ENCODE results near the gene SERPINA9.
"Not testable (repeated sequence)": the region's sequence is repeated elsewhere in the genome, so short reads cannot be mapped to it uniquely, and the experiment has no call there.

SERPINA9 gene, protein sequence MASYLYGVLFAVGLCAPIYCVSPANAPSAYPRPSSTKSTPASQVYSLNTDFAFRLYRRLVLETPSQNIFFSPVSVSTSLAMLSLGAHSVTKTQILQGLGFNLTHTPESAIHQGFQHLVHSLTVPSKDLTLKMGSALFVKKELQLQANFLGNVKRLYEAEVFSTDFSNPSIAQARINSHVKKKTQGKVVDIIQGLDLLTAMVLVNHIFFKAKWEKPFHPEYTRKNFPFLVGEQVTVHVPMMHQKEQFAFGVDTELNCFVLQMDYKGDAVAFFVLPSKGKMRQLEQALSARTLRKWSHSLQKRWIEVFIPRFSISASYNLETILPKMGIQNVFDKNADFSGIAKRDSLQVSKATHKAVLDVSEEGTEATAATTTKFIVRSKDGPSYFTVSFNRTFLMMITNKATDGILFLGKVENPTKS

DNA sequence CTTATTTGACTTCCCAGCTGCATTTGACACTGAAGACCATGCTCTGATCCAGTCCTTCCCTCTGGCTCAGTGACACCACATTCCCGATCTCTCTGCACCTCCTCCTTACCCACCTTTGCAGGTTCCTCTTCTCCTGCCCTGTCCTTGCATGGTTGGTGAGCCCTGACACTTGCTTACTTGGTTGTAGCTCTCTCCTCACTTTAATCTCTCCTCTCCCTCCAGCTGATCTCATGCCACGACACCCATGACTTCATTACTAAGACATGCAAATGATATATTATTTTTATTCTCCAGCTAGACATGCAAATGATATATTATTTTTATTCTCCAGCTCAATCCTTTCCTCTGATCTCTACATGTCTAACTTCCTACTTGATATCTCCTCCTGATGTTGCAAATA lies at the start of gene SERPINA9:
Gene SERPINA9, minus strand, starts transcription at position 175 of the 400 bp plus-strand sequence. CDS start 6,357 bp downstream, outside the sequence.
- in situ Hi-C loops (cut with MboI; ENCODE audit: low sequenced_read_pairs): no loop called here

DNA sequence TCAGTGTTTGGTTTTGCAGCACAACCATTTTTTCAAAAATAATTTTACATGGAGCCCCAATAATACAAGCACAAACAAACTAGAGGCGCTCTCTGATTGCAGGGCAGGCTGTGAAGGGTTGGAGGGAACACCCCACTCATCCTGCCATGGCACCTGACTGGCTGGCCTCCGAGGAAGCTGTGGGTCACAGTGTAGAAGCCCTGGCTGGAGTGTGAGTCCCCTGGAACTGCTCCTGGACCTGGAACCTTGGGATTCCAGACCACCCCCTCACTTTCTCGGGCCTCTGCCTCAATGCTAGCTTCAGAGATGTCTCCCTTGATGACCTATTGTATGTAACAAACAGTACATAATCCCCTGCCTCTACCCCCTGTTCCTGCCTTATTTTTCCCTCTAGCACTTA lies 48.1 kb upstream of the SERPINA9 start:
- in situ Hi-C loops (cut with MboI; ENCODE audit: low sequenced_read_pairs): no loop called here

DNA sequence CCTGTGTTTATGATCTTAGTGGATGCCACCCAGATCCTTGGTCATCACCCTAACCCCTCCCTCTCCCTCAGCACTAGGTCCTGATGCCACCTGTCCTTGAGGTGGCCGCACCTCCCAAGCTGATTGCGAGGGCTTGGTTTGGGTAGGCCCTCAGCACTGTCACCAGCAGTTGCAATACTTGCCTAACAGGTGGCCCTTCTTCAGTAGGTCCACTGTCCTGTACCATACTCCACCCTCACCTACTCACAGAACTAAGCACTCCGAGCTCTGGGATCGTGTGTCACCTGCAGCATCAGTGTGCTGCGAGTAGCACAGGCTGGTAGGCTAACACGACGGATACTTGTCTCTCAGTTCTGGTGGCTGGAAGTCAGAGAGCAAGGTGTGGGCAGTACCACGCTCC lies 47.3 kb upstream of the SERPINA9 start:
- in situ Hi-C loops (cut with MboI; ENCODE audit: low sequenced_read_pairs): no loop called here

DNA sequence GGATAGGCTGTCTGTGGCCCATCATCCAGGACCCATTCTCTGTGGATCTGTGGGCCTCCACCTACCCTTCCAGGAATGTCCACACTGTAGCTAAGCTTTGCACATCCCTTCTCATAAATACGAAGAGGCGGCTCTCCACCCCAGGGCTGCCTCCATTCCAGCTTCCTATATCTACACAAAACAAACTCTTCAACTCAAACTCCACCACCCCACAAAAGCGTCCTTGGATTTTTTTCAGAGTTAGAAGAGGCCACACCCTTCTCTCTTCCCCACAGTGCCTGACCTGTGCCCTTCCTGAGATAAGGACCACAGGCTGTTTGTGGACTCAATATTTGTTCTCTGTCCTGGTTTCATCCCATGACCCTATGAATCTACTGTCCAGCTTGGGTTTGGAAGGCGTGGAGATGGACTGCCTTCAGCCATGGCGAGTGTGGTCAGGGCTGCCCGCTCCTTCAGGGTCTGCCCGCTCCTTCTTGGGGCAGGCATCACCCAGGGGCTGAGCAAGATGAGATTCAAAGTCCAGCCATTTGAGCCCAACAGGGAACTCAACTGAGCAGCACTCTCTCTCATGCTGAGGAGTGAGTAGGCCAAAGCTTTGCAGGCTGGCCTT lies 46.2 kb upstream of the SERPINA9 start:
- in situ Hi-C loops (cut with MboI; ENCODE audit: low sequenced_read_pairs): no loop called here

DNA sequence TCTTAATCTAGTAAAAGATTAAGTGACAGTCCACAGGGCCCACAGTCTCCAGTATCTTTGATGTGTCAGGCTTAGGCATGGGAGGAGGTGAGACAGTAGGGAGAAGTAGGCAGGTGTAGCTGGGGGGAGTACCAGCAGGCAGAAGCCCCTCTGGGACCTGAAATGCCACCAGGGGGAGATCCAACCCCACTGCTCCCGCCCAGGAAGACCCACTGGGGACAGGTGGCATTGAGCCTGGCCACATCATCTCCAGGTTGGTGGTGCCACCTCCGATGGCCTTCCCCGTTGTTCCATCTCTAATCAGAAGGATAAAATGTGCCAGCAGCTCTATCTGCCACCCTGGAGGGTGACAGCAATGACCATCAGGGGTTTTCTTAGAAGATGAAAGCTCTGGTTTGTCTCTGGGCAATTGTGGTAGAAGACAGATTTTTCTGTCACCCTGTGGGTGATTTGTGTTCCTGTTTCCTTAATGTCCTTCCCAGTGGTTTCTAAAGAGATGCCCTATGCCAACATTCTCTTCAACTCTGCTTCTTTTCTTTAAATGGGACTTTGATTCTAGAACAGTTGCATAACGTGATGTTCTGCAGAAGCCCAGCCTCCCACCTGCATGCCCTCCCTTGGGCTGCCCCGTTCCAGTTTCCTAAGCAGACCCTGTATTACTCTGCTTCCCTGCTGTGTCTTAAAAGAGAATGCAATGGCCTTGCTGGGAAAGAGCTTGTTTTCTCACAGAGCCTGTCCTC lies 45.5 kb upstream of the SERPINA9 start:
- in situ Hi-C loops (cut with MboI; ENCODE audit: low sequenced_read_pairs): no loop called here

DNA sequence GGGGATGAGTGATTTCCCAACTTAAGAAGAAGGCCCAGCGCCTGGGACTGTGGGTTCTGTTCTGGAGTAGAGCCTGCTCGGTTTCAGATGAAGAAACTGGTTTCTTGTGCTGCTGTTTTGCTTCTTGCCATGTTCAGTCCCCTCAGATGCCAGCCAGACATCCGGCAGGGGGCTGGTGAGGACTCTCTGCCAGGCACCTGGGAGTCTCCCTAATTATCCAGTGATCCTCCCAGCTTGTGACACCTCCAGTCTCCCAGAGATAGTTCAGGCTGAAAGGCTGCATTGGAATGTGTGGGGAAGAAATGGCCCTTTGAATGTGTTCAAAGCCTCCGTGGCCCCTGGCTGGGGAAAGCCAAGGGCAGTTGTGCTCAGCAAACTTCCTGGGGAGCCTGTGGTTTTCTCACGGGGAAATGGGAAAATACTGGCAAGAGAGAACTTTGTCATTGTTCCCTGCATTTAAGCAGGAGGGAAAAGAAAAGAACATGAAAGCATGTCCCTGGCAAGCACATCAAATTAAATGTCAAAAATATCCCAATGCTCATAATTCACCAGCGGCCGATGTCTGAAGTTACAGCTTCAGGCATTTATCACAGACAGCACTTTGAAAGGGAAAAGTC lies 41.8 kb upstream of the SERPINA9 start:
- in situ Hi-C loops (cut with MboI; ENCODE audit: low sequenced_read_pairs): no loop called here

GRCh38 chr14:94517248-94517640 lies 41.2 kb upstream of the SERPINA9 start:
- in situ Hi-C loops (cut with MboI; ENCODE audit: low sequenced_read_pairs): no loop called here

- in situ Hi-C loops (cut with MboI; ENCODE audit: low sequenced_read_pairs): no loop called here
Measured at GRCh38 chr14:94515856-94516255, 39.9 kb upstream of the SERPINA9 start.

GRCh38 chr14:94515426-94515825 lies 39.4 kb upstream of the SERPINA9 start:
- in situ Hi-C loops (cut with MboI; ENCODE audit: low sequenced_read_pairs): no loop called here

DNA sequence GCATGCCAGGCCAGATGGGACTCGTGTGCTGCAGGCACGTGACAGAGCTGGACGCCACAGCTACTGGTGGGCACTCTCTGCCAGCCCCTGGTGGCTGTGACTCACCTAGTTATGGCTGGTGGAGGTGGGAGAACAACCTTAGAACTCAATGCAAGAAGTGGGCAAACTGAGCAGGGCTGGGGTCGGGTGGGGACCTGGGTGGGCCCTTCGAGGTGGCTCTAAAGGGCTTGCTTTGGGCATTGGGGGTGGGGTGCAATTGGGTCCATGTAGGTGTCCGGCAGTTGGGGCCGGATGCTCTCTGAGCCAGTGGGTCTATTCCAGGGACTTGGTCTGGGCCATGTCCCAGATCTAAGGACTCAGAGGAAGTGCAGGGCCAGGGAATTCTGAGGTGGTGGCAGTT lies 38.4 kb upstream of the SERPINA9 start:
- in situ Hi-C loops (cut with MboI; ENCODE audit: low sequenced_read_pairs): no loop called here

GRCh38 chr14:94510481-94510880 lies 34.5 kb upstream of the SERPINA9 start:
- in situ Hi-C loops (cut with MboI; ENCODE audit: low sequenced_read_pairs): not testable (repeated sequence)

- in situ Hi-C loops (cut with MboI; ENCODE audit: low sequenced_read_pairs): no loop called here
Measured at GRCh38 chr14:94509356-94509755, 33.4 kb upstream of the SERPINA9 start, which contains the start of gene SERPINA12. TSS of gene SERPINA12 (minus strand) at chr14:94509469. CDS start at chr14:94498397, 11,072 bp downstream.

DNA sequence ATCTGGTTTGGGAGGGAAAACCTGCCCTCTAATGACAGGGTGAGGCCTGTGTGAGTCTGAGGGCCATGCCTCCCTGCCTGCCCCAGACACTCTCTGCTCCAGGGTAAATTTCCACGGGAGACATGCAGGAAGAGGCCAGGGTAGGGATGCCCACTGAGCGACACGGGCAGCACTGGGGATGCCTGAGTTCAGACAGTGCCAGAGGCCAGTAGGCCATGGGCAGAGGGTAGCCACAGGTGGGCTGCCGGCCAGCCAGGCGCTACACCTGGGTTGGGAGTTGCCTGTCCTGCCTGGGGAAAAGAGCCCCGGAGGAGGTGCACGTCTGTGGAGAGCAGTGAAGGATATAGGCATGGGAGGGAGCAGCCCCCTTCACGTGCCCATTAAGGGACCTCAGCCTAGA lies 29.6 kb upstream of the SERPINA9 start:
- in situ Hi-C loops (cut with MboI; ENCODE audit: low sequenced_read_pairs): no loop called here

DNA sequence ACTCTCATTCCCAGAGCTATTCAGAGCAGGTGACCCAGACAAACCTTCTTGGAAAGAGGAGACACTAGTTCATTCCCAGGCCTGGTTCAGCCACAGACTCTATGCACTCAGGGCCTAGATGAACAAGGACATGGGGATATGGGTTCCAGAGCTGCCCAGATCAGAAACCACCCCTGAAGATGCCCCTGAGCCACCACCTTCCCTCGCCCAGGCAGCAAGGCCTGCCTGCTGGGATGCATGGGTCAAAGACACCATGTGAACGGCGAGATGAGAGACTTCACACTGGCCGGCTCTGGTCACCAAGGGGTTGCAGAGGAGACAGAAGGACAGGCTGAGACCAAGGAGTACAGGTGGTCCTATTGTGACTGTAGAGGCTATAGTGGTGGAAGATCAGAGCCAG lies 29.2 kb upstream of the SERPINA9 start:
- in situ Hi-C loops (cut with MboI; ENCODE audit: low sequenced_read_pairs): no loop called here

- in situ Hi-C loops (cut with MboI; ENCODE audit: low sequenced_read_pairs): no loop called here
Measured at GRCh38 chr14:94501588-94502516, 25.9 kb upstream of the SERPINA9 start.

DNA sequence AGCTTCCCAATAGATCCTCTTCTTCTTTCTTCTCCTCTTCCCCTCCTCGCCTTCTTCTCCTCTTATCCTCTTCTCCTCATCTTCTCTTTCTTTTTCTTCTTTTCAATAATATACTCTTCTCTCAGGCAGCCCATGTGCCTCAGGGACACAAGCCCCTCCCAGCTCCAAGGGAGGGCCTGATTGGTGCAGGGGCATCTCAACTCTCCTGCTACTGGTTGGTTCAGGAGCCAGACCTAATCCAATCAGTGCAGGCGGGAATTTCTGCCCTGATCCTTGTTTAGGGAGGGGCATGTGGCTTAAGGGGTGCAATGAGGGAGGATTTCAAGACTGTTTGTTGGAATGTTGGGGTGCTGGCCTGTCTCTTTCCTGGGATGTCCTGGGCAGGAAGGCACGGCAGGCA lies 24.3 kb upstream of the SERPINA9 start:
- in situ Hi-C loops (cut with MboI; ENCODE audit: low sequenced_read_pairs): no loop called here

GRCh38 chr14:94499673-94500072 lies 23.7 kb upstream of the SERPINA9 start:
- in situ Hi-C loops (cut with MboI; ENCODE audit: low sequenced_read_pairs): no loop called here

GRCh38 chr14:94498215-94498614 lies 22.2 kb upstream of the SERPINA9 start:
- in situ Hi-C loops (cut with MboI; ENCODE audit: low sequenced_read_pairs): no loop called here

- in situ Hi-C loops (cut with MboI; ENCODE audit: low sequenced_read_pairs): no loop called here
Measured at GRCh38 chr14:94494085-94494484, 18.1 kb upstream of the SERPINA9 start.

- in situ Hi-C loops (cut with MboI; ENCODE audit: low sequenced_read_pairs): no loop called here
Measured at GRCh38 chr14:94491511-94491910, 15.5 kb upstream of the SERPINA9 start.
